ENCODE measurements around the gene ANKRD40.
A peak's percentile ranks its signal among the peaks of the same experiment; 100 is the strongest.

Gene ANKRD40

GRCh38 chr17:50672071-50672470 is 35.6 kb downstream of the ANKRD40 start:
- DNase-seq = no peak

DNA sequence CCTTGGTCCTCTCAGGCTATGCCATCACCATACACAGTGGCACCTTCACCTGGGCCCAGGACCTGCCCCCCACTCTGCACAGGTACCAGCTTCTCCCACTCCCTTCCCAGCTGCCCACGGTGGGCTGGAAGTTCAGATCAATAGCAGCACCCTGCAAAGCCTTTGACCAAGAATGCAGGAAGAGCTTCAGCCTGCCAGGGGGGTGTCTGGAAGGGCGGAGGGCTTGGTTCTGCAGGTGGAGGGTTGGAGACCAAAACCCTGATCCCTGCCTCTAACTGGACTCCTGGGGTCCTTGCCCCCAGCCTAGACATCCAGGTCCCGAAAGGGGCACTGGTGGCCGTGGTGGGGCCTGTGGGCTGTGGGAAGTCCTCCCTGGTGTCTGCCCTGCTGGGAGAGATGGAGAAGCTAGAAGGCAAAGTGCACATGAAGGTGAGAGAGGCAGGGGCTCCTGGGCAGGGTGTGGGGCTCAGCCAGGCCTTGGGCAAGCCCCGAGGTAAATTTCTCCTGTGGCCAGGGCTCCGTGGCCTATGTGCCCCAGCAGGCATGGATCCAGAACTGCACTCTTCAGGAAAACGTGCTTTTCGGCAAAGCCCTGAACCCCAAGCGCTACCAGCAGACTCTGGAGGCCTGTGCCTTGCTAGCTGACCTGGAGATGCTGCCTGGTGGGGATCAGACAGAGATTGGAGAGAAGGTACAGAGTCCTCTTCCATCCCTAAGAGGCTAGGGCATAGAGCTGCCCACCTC is 38.7 kb downstream of the ANKRD40 start:
- no peak for DNase-seq

DNA sequence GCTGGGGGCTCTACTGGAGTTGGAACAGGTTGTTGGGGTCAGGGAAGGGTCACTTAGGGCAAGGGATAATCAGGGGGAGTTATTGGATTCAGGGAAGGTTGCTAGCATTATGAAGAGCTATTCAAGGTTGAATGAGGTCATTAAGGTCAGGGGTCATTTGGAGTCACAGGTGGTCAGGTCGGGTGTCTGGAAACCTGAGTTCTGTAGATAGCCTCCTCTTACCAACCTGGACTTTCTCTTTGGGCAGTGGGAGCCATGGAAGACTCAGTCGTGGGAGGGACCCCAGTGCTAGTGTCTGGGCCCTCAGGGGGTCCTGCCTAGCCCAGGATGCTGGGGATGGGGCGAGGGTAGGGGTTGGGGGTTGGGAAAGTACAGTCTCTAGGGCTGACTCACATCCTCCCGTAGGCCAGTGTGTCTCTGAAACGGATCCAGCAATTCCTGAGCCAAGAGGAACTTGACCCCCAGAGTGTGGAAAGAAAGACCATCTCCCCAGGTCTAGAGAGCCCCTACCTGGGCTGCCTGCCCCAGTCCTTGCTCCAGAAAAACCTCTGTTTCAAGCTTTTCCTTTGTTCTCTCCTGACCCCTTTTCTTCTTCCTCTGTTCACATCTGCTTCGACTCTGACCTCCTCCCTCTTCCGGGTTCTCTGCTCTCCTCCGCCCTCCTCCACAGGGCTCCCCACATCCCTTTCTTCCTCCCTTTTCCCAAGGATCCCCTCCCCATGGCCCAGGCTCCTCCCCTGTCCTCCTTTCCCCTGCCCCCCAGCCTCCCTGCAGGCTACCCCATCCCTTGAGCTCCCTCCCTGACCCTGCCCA is 39.5 kb downstream of the ANKRD40 start:
- DNase-seq = no peak

DNA sequence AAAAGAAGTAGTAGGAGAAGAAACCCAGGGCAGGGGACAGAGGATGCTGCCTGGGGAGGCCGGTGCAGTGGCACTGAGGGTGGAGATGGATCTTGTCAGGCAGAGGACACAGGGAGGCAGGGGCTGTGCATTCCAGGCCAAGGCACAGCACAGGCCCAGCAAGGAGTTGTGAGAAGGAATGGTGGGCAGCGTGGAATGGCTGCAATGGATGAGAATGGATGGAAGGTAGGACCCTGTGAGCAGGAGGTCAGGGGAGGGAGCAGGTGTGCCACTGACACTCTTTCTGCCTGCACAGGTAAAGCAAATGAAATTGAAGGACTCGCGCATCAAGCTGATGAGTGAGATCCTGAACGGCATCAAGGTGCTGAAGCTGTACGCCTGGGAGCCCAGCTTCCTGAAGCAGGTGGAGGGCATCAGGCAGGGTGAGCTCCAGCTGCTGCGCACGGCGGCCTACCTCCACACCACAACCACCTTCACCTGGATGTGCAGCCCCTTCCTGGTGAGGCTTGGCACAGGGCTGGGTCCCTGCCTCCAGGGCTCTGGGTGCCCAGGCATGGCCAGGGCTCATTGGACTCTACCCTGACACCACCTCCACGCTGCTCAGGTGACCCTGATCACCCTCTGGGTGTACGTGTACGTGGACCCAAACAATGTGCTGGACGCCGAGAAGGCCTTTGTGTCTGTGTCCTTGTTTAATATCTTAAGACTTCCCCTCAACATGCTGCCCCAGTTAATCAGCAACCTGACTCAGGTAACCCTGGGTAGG is 40.3 kb downstream of the ANKRD40 start:
- no peak for DNase-seq

DNA sequence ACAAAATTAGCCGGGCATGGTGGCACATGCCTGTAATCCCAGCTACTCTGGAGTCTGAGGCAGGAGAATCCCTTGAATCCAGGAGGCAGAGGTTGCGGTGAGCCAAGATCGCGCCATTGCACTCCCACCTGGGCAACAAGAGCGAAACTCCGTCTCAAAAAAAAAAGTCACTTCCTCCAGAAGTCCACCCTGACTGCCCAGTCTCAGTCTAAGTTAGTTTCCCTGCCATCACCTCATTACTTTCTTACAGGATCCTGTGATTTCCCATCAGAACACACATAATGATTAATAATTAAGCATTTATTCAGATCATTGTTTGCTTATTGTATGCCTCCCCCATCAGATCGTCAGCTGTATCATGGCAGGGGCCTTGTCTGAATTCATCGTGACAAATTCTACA is 41.4 kb downstream of the ANKRD40 start:
- DNase-seq = no peak

DNA sequence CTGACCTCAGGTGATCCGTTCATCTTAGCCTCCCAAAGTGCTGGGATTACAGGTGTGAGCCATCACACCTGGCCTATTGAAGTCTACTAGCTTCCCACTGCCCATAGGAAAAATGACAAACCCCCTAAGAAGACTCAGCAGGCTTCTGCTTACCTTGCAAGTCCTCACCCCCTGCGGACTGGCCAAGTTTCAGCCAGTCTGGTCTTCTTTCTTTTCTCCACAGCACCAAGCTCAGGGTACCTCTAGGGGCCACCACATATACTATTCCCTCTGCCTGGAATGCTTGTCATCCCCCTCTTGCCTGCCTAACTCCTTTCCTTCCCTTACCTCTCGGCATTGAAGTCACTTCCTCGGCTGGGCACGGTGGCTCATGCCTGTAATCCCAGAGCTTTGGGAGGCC is 41.9 kb downstream of the ANKRD40 start:
- no peak for DNase-seq

DNA sequence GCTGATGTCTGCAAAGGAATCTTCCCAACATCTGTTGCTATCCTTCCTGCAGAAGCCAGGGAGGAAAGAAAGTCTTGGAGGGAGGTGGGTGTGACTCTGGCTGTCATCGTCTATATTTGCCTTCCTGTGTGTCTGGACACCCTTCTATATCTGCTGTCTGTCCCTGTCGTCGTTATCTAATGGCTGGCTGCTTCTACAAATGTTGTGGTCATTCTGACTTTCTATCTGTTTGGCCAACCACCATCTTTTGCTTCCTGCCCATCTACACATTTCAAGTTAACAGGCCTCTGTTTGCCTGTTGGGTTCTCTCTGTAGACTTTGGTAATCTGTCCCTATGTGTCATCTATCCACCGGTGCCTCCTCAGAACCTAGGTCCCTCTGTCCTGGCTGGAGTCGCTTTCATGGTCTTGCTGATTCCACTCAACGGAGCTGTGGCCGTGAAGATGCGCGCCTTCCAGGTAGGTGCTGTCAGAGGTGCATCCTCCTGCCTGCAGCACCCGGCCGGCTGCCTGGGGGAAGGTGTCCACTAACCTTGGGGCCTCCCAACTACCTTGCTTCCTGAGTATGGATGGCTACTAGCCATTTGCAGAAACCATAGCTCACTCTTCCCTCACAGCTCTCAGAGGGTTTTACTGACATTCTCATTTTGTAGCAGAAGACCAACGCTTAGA is 42.8 kb downstream of the ANKRD40 start:
- DNase-seq = no peak

- DNase-seq = no peak
Measured at GRCh38 chr17:50663812-50664374, 43.8 kb downstream of the ANKRD40 start.

DNA sequence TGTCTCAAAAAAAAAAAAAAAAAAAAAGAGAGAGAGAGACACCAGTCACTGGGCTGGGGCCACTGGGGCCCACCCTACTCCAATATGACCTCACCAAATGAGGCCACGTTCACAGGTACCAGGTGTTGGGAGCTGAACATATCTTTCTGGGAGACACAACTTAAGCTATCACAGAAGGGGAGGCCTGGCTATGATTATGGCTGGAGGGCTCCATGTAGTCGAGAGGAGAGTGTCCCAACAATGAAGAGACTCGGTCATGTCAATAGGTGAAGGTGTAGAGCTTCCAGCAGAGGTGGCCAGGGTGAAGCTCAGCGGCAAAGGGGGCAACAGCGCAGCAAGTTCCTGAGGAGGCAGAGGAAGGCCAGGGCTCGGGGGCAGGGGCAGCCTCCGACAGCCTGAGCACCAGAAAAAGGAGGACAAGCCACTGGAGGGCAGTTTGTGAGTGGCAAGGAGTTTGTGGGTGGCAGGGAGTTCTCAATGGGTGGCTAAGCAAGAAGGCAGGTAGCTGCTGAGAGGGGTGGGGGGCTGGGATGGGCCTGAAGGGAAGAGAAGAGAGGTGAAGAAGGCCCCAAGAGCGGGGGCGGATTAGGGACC is 45.0 kb downstream of the ANKRD40 start:
- no peak for DNase-seq

GRCh38 chr17:50661795-50662391 is 45.8 kb downstream of the ANKRD40 start:
- peak in 4 of 51 donors; percentile 4 to 35 (median 14) for DNase-seq

DNA sequence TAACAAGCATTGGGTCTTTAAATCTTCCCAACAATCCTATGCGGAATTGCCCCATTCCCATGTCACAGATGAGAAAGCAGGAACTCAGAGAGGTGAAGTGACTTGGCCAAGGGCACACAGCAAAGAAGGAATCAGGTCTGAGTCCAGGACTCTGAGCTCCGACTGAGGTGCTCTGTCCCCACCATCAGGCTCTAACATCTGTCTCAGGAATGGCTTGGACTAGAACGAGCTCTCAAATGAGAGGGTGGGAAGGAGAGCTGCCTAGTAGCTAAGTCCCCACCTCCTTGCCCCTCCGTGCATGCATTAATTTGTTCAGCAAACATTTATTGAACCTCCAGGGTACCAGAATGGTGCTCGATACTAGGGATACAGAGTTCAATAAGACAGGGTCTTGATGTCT is 46.4 kb downstream of the ANKRD40 start:
- no peak for DNase-seq

GRCh38 chr17:50660887-50661345 is 46.8 kb downstream of the ANKRD40 start:
- DNase-seq = no peak

GRCh38 chr17:50660042-50660886 is 47.5 kb downstream of the ANKRD40 start:
- DNase-seq = no peak

GRCh38 chr17:50659179-50659578 is 48.5 kb downstream of the ANKRD40 start:
- DNase-seq = no peak

- DNase-seq = no peak
Measured at GRCh38 chr17:50658616-50659015, 49.1 kb downstream of the ANKRD40 start.

GRCh38 chr17:50657627-50658026 is 50.1 kb downstream of the ANKRD40 start:
- no peak for DNase-seq

- DNase-seq = no peak
Measured at GRCh38 chr17:50657054-50657453, 50.7 kb downstream of the ANKRD40 start.

DNA sequence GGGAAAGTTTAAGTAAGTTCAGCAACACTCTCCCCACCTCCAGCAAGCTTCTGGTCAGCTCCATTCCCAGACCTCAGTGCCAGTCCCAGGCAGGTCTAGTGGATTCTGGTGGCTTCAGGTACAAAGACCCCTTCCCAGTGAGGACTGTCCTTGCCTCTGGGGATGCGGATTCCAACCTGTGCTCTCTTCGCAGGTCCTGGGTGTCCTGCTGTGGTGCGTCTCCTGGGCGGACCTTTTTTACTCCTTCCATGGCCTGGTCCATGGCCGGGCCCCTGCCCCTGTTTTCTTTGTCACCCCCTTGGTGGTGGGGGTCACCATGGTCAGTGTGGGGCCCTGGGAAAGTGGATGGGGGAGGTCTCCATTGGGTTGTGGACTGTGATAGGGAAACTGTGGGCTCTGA is 51.2 kb downstream of the ANKRD40 start:
- DNase-seq = no peak

- DNase-seq = no peak
Measured at GRCh38 chr17:50653738-50654137, 54.0 kb downstream of the ANKRD40 start.

Measured in hypothalamus (tissue), 51 donors.